GM13976 (cell line): ENCODE measurements around the gene PCSK7.

ENCODE experiments used
- DNase-seq: peaks from one replicate; pipeline ENCODE4 v3.0.0; 2012; ENCODE audit warnings: low spot score
- in situ Hi-C: fragments of 300-500 bp; cut with MboI; formaldehyde crosslinking; loops from one replicate; pipeline ENCODE4 v1.12.0; 2022; ENCODE audit warnings: low sequenced_read_pairs, mixed read lengths, inconsistent platforms; ENCODE audit not compliant: unreplicated experiment
- TF ChIP-seq, protein P1 (sequence below): IDR thresholded peaks from 2 replicates; pipeline ENCODE4 v1.5.1; 2012; ENCODE audit warnings: borderline replicate concordance, mild to moderate bottlenecking; ENCODE audit not compliant: insufficient read depth; ENCODE audit errors: extremely low read depth, missing control alignments, control extremely low read depth

PCSK7 gene

DNA sequence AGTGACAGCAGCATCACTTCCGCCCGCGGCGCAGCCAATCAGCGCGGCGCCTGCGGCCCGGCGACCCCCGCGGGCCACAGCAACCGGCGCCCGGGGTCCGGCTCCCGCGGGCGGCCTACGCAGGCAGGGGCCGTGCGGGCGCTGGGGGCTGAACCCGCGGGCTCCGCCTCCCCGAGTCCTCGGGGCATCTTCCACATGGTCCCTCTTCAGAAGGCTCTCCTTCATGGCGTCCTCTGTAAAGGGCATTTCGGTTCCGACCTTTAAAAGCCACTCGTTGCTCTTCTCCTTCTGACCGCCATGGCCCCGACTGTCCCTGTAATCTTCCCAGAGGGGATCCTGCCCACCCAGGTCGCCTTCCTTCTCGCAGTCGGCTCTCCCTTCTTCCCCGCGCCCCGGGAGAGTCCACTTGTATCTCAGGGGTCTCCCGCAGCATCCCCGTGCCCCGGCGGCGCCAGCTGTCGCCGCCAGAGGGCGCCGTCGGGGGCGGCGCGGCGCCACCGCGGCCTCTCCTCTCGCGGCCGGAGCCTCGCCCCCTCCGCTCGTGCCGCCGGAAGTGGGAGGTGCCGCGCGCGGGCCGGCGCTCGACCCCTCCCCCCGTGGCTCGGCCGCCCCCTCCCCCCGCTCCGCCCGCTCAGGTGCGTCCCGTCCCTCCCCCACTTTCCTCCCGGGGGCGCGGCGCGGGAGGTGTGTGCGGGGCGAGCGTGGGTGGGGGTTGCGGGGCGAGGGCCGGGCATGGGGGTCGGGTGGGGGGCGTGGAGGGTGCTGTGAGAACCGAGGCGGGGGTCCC is 412 bp upstream of the PCSK7 start, which contains the start of gene RNF214:
RNF214 (plus strand) TSS at position 580 of the 787 bp plus-strand sequence. CDS start 1,602 bp downstream, outside the sequence.
- TF ChIP-seq, protein P1, sequence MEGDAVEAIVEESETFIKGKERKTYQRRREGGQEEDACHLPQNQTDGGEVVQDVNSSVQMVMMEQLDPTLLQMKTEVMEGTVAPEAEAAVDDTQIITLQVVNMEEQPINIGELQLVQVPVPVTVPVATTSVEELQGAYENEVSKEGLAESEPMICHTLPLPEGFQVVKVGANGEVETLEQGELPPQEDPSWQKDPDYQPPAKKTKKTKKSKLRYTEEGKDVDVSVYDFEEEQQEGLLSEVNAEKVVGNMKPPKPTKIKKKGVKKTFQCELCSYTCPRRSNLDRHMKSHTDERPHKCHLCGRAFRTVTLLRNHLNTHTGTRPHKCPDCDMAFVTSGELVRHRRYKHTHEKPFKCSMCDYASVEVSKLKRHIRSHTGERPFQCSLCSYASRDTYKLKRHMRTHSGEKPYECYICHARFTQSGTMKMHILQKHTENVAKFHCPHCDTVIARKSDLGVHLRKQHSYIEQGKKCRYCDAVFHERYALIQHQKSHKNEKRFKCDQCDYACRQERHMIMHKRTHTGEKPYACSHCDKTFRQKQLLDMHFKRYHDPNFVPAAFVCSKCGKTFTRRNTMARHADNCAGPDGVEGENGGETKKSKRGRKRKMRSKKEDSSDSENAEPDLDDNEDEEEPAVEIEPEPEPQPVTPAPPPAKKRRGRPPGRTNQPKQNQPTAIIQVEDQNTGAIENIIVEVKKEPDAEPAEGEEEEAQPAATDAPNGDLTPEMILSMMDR = peak; percentile 80
- peak; percentile 99 for DNase-seq
- in situ Hi-C loops = no loop called here

DNA sequence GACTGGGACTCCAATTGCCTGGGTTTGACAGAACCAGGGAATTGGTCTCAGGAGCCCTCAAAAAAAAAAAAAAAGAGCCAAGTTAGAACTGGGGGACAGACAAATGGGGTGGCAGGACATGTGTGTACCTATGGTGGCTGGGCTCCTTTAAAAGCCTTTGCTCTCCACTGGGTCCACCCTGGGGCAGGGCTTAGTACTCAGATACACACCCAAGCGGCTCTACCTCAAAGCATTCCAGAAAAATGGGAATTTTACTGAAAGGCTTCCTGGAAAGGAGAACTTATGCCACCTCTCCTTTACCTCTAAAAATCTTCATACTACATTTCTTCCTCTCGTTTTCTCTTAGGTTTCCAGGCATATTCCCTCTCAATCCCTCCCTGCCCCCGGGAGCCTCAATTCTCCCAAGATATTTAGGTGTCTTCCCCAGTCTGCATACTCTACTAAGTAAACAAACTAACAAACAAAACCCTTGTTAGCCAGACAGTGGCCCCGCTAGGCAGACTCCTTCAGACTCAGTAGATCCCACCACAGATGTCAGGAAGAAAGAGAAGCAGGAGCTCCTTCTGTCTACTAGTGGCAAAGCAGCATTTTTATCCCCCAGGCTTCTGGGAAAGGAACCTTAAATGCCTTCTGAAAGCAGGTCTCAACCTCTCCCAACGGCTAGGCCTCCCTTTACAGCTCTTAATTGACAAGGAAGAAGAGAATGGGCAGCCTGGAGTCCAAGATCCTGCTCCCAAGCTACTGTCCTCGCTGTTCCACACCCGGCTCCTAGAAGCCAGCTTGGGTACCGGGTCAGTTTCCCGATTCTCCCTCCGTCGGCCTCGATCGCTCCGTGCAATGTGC is 653 bp downstream of the PCSK7 start:
- TF ChIP-seq, protein P1 = no peak
- DNase-seq = no peak
- in situ Hi-C loops = no loop called here

DNA sequence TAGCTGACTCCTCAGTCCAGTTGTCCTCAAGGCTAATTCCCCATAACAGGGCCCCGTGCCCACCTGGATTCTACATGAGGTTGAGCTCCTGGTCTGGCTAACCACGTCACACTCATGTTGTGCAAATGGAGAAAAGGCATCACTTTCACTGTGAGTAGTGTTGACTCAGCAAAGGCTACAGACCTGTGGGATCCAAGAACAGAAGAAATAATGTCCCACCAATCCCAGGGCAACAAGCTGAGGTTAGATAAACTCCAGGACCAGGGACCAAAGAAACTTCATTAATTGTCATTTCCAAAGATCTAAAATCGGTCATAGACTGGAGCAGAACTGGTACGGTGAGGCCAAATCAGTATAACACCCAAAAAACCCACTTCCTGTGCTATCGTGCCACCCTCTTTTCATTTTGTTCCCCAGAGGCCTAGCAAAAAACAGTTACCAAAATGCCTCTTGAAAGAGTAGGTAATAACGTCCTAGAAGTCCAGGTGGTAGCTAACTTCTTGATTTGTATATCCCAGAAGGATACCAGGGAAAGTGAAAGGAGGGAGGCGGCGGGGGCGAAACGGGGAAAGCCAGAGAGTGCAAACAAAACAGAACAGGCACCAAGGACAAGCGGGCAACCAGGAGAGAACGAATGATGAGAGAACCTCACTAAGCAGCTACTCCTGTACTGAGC is 1.4 kb downstream of the PCSK7 start:
- TF ChIP-seq, protein P1 = no peak
- in situ Hi-C loops = no loop called here
- DNase-seq = peak; percentile 56

DNA sequence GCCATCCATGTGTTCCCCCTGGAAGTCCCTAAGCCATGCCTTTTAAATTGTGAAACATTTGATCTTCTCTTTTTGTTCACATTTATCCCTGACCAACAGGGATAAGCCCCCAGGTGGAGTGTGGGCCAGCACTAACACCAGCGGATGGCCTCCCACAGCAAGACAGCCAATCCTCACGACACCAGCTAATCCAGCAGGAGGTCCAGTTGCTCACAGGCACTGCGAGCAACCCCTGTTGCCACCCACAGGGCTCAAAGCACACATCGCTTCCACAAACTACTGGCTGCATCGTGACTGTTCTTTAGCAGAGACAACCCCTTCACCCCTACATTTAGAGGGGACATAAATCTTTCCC is 2.0 kb downstream of the PCSK7 start:
- in situ Hi-C loops = loop anchor here (5.0 to 10.0 kb wide), 2 partner anchors 48 to 345 kb away; no protein-coding TSS in a partner anchor
- no peak for DNase-seq
- TF ChIP-seq, protein P1 = no peak

DNA sequence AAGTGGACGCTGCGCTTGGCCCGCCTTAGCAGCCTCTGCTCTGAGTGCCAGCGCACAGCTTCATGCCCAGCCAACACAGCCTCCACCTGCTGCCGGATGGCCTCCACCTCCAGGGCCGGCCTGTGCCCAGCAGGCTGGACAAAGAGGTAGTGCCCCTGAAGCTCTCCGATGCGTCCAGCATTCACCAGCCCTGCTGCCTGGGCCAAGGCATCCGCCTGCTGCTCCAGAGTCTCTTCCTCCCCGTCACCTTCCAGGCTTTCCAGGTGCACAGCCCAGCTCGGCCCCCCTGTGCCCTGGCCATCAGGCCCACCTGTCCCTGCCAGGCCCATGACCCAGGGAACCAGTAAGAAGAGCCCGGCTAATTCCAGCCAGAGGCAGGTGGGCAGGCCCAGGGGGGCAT is 2.5 kb downstream of the PCSK7 start:
- in situ Hi-C loops = loop anchor here (5.0 to 10.0 kb wide), 2 partner anchors 47 to 345 kb away; no protein-coding TSS in a partner anchor
- TF ChIP-seq, protein P1 = no peak
- DNase-seq = no peak

DNA sequence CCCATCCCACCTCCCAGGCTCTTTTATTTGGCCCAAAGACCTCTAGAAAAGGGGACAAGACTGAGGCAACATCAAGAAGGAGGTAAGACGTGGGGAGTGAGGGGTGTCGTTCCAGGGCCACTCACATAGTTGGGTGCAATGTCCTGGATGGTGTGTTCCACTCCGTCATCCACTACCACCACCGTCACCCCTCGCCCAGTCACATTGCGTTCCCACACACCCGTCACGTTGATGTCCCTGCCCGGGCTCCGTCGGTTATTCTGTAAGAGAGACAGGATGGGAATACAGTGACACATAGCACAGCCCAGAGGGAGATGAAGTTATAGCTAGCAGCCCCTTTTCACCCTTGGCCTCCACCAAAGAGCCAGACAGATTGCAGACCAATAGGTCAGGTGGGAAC is 3.8 kb downstream of the PCSK7 start:
- in situ Hi-C loops = loop anchor here (5.0 to 10.0 kb wide), 2 partner anchors 46 to 343 kb away; no protein-coding TSS in a partner anchor
- no peak for DNase-seq
- TF ChIP-seq, protein P1 = no peak
